Measurements from ENCODE around the gene PKNOX1. TPM values are rescaled to one million over a fixed set of nuclear protein-coding genes. Genes with fewer than 3 reads are reported as not detected.
"Not testable (repeated sequence)": the region's sequence is repeated elsewhere in the genome, so short reads cannot be mapped to it uniquely, and the experiment has no call there.

The PKNOX1 gene
- total RNA-seq, 1 experiment from 2014 or later, result 21.5 TPM

DNA sequence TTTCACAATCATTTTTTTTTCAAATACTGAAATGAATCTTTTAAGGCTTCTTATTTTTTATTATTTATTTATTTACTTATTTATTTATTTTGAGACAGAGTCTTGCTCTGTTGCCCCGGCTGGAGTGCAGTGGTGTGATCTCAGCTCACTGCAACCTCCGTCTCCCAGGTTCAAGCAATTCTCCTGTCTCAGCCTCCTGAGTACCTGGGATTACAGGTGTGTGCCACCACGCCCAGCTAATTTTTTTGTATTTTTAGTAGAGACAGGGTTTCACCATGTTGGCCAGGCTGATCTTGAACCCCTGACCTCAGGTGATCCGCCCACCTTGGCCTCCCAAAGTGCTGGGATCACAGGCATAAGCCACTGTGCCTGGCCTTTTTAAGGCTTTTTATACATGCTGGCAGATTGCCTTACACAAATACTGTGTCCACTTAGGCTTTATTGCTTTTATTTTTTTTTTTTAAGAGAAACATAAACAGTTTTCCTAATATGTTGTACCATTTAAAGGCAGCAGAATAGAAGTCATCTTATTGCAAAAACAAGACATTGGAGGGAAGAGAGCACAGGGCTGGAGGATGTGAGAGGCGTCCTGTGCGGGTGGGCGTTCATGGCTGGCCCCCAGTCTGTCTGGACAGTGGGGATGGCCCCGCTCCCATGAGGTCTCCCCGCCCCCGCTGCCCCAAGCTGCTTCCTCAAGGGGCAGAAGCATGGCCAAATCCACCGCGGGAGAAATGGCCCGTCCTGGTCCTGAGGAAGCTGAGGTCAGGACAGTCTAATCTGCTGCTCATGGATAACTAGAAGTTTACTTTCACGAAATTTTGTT is 31.9 kb downstream of the PKNOX1 start:
- in situ Hi-C loops (cut with HindIII; ENCODE audit: low sequenced_read_pairs); DNase-seq (ENCODE audit: low spot score): not testable (repeated sequence)

DNA sequence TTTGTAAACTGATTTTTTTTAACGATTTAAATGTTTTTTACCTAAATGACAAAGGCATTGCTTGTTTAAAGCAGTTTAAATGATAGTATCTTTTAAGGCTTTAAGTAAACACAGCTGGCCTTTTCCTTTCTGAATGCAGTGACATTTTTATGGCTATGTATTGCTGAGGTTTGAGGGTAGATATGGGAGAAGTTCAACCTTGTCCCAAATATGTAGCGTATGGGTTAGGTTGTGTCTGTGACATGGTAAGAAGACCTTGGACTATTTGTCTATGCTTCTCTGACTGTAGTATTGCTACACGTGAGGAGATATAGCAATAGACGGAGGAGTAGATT is 32.5 kb downstream of the PKNOX1 start:
- DNase-seq (ENCODE audit: low spot score), result no peak
- in situ Hi-C loops (cut with HindIII; ENCODE audit: low sequenced_read_pairs), result no loop called here

DNA sequence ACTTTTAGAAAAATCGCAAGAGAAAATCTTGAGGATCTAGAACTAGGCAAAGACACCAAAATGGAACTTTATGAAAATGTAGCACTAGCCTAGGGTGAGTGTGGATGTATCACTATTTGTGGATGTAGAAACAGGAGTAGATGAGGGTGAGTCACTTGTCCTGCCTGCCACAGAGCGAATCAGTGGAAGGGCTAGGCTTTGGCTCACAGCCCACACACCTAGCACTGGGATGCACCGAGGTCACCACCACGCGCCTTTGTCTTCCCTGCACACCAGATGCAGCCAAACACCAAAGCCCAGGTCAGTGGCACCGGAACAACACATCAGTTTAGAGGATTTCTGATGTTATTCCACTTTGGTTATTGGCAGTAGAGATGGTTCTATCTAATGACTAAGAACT is 38.2 kb downstream of the PKNOX1 start:
- DNase-seq (ENCODE audit: low spot score), result no peak
- in situ Hi-C loops (cut with HindIII; ENCODE audit: low sequenced_read_pairs), result no loop called here

DNA sequence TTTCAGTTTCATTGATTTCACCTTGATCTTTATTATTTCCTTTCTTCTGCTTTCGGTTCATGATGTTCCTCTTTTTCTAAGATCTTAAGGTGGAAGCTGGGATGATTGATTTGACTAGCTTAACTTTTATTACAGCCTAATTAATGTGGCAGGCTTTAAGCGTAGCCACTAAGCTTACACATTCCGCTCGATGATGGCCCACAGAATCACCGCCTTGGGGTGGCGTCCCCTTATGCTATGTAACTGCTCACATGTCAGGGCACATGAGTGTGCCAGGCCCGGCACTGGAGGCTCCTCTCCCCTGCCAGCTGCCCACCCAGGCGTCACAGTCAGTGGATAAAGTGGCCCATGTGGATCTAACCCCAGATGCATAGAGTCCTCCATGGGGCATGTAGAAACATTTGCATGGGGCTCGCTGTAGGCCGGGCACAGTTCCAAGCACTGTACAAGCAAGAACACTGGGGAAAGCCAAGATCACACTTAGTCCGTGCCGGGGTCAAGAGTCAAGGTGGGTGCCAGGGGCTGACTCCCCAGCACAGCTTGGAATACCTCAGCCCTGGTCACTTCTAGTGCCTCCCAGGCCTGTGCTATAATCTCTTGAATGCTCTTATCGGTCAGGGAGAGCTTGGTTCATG is 41.7 kb downstream of the PKNOX1 start:
- DNase-seq (ENCODE audit: low spot score), result no peak
- in situ Hi-C loops (cut with HindIII; ENCODE audit: low sequenced_read_pairs), result no loop called here

DNA sequence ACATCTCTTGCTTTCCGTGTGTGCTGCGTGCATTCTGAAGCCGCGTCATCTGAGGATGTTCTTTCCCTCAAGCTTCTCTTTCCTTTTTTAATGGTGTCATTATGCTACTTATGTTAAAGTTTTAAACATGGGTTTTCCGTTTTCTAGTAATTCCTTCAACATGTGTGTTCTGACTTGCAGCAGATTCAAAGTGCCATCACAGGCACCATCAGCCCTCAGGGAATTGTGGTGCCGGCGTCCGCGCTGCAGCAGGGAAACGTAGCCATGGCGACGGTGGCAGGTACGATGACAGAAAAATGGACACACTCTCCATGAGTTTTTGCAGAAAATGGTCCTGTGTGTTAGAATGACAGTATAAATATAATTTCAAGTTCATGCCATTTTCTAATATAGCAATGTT is 42.4 kb downstream of the PKNOX1 start:
- in situ Hi-C loops (cut with HindIII; ENCODE audit: low sequenced_read_pairs), result no loop called here
- DNase-seq (ENCODE audit: low spot score), result no peak

DNA sequence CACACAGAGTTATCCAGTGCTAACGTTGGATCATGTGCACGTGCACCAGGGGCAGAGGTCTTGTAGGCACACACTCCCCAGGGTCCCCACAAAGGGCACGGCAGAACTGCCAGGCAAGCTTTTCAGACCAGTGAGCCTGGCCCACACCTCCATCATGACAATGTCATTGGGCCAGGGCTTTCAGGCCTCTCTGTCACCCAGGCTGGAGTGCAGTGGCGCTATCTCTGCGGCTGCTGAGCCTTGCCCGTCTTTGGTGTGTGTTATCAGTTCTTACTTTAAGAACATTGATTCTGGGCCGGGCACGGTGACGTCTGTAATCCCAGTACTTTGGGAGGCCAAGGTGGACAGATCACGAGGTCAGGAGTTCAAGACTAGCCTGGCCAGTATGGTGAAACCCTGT is 44.2 kb downstream of the PKNOX1 start:
- DNase-seq (ENCODE audit: low spot score), result no peak
- in situ Hi-C loops (cut with HindIII; ENCODE audit: low sequenced_read_pairs), result no loop called here

DNA sequence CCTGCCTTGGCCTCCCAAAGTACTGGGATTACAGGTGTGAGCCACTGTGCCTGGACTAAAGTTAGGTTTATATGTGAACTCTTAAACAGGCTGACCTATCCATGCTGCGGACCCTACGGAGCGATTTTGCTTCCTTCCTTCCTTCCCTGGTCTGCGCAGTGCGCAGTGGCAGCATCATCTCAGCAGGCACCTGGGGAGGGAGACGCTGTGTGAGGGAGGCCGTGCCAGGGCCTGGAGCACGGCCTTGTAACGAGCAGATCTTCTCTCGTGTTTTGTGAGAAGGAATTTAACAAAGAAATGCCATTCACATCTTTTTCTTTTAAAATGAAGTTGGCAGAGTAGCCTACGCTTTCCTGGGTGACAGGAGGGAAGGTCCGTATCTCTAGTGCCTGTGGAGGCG is 45.8 kb downstream of the PKNOX1 start:
- in situ Hi-C loops (cut with HindIII; ENCODE audit: low sequenced_read_pairs), result no loop called here
- peak; percentile 66 for DNase-seq (ENCODE audit: low spot score)

DNA sequence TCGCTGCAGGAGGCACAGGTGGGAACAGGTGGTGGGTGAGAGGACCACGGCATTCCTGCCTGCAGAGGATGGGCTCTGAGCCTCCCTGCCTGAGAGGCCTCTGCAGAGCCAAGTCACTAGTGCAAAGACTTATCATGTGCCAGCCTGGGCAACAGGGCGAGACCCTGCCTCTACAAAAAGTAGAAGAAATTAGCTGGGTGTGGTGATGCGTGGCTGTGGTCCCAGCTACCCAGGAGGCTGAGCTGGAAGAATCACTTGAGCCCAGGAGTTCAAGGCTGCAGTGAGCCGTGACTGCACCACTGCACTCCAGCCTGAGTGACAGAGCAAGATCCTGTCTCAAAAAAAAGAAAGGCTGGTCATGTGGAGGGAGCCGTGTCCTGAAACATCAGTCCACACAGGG is 46.4 kb downstream of the PKNOX1 start:
- in situ Hi-C loops (cut with HindIII; ENCODE audit: low sequenced_read_pairs), result no loop called here
- DNase-seq (ENCODE audit: low spot score), result peak; percentile 40

DNA sequence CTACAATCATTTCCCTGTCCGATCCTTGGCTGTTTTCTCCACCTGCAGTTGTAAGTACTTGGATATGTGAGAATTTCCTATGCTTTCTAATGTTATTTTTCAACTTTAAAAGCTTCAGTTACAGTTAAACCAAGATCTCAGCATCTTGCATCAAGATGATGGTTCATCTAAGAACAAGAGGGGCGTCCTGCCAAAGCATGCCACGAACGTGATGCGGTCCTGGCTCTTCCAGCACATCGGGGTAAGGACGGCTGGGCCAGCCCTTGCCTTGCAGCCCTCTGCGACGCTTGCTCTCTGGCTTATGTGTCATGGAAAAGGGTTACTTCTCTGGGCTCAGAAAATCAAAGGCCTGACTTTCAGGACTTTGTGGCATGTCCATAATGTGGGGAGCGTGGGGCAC is 46.8 kb downstream of the PKNOX1 start:
- in situ Hi-C loops (cut with HindIII; ENCODE audit: low sequenced_read_pairs), result no loop called here
- no peak for DNase-seq (ENCODE audit: low spot score)

DNA sequence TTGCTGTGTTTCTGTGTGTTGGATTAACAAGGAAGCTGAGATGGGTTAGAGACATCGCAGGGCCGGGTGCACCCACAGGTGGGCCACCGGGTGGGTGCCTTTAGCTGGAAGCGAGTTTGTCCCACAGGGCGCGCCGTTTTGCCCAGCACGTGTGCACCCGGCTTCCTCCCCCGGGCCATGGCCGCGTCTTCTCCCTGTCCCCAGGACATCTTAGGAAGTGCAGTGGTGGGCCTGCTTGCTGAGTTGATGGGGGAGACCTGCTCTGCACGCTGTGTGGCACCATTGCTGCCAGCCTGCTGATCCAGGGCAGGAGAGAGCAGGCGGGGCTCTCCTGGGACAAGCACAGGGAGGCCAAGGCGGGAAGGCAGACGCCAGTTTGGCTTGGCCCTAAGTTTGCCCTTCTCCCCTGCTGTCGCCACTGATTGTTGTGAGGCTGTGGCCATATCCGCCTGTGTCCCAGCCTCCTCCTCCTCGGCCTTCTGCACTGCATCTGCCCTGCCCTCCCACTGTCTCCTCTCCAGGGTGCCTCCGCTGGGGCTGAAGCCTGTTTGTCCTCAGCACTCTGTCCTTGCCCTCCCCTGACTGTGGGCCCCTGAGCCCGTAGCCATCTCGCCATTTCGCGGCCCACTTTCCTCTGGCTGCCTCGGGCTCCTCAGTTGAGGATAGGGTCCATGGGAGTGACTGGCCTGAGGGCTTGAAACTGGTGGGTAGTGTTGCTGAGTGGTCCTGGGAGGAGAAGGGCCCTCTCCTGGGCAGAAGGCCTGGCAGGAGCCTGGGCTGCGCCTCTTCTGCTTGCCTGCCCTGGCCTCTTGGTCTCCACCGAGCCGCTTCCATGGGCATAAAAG is 47.6 kb downstream of the PKNOX1 start:
- in situ Hi-C loops (cut with HindIII; ENCODE audit: low sequenced_read_pairs), result no loop called here
- no peak for DNase-seq (ENCODE audit: low spot score)

DNA sequence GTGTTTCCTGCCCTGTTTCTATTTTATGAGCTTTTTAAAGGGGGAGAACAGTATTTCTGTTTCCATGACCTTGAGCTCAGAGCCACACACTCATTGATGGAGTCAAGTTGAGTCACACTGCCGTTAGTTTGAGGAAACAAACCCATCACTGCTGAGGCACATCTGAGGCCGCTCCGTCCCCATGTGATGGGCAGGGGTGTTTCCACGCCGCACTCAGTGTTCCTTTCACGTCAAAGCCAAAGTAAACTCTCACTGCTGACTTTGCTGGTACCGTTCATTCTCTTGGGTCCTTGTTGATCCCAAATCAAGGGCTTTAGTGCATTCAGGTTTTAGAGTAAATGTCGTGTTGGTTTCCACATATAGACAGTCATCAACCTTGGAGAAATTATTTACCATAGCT is 48.8 kb downstream of the PKNOX1 start:
- in situ Hi-C loops (cut with HindIII; ENCODE audit: low sequenced_read_pairs), result no loop called here
- no peak for DNase-seq (ENCODE audit: low spot score)

DNA sequence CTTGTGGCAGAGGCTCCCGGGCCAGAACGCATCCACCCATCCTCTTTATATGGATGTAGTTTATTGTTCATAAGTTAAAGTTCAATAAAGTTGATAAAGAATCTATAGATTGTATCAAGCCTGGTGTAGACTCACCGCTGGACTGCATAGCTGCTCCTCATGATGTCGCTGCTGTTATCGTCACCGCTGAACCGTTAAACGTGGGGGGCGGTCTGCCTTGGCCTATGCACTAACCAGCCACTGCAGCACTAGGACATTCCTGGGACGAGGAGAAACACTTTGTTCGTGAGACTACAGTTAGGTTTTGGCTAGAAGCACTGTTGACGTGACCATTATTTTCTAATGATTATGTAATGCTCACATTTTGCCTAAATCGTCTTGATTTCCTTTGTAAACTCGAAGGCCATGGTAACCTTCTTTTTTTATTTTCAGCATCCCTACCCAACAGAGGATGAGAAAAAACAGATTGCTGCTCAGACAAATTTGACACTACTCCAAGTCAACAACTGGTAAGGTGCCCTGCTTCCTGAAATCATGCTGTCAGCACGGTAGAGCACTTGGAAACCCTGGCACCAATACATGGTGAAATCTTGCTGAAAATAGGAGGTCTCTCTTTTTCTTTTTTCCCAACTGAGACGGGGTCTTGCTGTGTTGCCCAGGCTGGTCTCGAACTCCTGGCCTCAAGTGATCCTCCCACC is 50.2 kb downstream of the PKNOX1 start:
- in situ Hi-C loops (cut with HindIII; ENCODE audit: low sequenced_read_pairs), result no loop called here
- peak; percentile 84 for DNase-seq (ENCODE audit: low spot score)

DNA sequence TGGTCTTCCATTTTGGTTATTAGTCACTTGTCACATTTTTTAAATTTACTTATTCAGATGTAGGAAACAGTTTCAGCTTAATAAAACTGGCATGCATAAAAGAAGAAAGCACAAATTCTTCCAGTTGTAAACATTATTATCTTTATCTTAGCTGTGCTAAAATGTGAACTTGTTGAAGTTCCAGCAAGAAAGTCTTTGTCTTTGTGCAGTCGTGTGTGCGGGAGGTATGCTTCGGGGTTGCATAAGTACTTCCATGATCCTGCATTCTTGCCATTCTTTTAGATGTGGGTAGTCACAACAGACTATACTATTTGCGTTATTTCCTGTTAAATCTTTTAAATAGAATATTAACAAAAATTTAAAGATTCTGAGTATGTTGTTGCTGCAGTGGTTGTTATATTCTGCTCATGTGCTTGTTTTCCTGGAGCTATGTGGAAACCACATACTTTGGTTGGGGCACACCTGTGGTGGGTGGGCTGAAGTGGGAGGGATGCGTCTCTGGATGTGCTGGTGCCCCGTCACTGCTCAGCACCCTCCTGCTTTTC is 51.3 kb downstream of the PKNOX1 start:
- no peak for DNase-seq (ENCODE audit: low spot score)

DNA sequence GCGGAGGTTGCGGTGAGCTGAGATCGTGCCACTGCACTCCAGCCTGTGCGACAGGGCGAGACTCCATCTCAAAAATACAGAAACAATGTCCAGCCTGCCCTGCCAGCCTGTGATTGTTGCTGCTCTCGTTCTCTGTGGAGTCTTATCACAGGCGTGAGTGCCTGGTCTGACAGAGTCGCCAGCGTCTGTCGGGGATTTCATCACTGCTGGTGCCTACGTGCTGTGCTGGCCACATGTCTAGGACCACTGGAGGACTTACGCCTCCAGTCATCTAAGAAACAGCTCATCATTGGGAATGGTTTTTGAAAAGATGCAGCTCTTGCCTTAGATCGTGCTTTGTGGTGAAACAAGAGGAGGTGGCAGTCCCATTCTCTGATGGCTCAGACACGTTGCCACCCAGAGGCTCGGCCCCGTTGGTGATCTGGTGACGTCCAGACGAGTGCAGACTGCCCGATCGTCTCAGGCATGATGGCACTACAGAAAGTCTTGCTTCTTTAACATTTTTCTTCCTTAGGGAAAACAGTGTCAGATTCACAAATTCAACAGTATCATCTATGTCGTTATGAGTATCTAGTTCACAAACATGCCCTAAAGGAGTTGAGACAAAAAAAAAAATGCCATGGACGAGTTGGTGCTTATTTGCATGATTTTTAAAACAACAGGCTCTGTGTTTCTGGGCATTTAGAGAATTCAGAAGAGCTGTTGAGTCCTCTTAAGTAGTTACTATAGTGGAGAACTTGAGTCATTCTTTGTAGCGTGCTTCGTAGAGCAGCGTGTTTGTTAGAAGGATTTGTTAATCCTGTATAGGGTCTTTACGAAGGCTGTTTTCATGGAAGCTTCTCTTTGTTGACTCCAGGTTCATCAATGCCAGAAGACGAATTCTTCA is 53.7 kb downstream of the PKNOX1 start:
- DNase-seq (ENCODE audit: low spot score), result no peak
- in situ Hi-C loops (cut with HindIII; ENCODE audit: low sequenced_read_pairs), result no loop called here

More for the DNA sequence above, 51.3 kb downstream of the PKNOX1 start:
- in situ Hi-C loops (cut with HindIII; ENCODE audit: low sequenced_read_pairs), result no loop called here

DNA sequence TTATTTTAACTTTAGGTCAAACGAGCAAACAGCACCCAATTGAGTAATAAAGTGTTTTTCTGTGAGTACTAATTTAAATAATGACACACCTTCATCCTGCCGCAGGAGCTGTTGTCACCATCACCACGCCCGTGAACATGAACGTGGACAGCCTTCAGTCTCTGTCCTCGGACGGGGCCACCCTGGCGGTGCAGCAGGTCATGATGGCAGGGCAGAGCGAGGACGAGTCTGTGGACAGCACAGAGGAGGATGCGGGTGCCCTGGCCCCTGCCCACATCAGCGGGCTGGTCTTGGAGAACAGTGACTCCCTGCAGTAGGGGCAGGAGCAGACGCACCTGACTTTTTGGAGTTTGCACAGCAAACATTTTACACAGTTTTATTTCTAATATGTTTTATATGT is 55.4 kb downstream of the PKNOX1 start:
- in situ Hi-C loops (cut with HindIII; ENCODE audit: low sequenced_read_pairs), result no loop called here
- DNase-seq (ENCODE audit: low spot score), result no peak

DNA sequence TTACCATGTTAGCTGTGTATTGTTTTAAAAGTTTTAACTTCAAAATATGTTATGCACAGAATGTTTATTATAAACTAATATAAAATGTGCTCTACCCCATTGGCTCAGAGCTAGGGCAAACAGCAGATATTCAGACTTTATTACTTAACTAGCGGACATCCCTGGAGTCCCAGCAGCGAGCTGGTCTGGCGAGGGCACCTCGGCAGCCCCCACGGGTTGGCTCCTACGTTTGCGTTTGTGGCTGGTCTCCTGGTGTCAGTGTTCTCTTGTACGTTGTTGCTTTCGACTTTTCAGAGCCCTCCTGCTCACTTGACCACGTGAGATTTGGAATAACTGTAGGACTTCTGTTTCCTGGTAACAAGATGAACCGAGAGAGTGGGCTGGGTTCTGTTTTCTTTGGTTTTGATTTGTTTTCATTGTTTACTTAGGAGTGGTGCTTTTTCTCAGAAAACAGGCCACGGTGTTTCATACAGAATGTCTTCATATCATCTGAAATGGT is 56.8 kb downstream of the PKNOX1 start:
- no peak for DNase-seq (ENCODE audit: low spot score)
- in situ Hi-C loops (cut with HindIII; ENCODE audit: low sequenced_read_pairs), result no loop called here

DNA sequence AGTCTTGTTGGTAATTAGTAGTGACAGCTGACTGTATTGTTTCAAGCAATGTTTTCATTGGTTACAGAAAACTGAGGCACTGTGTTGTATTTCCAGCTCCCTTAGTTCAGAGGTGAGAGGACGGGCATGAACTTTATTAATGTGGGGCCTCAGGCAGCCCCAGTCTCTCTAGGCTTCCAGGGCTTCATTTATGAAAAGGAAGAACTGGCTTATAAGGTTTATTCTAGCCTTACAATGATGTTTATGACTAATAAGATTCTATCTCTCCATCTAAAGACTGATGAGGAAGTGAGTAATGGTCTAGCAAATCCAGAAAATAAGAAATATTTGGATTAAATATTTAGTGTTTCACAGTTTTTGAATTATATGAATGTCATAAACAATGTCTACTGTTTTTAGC is 59.7 kb downstream of the PKNOX1 start:
- no peak for DNase-seq (ENCODE audit: low spot score)
- in situ Hi-C loops (cut with HindIII; ENCODE audit: low sequenced_read_pairs), result no loop called here

DNA sequence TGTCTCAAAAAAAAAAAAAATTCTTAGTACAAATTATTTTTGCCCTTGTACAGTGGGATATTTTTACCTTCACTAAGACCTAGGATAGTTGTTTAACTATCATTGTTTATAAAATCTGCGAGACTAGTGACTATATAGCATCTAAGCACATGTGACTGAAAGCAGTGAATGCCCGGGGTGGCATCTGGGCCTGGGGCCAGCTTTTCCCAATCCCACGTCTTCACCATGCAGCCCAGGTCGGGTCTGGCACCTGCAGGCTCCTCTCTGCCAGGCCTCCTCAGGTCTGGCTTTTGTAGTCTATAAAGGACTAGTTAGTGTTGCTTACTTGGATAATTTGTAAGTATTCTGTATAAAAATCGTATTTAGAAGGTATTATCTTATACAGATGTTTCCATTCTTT is 60.5 kb downstream of the PKNOX1 start:
- in situ Hi-C loops (cut with HindIII; ENCODE audit: low sequenced_read_pairs), result no loop called here

More for the DNA sequence above, 60.5 kb downstream of the PKNOX1 start:
- DNase-seq (ENCODE audit: low spot score), result peak; percentile 30

Measured in G401 (cell line).